A673 (cell line): Measurements from ENCODE around the gene SLC38A3.

Experiments
- EZH2 ChIP-seq: fragments of 200-600 bp; sonication (generic); IDR thresholded peaks from 2 replicates; pipeline ENCODE4 v1.6.1; 2017; ENCODE audit warnings: borderline replicate concordance, low read depth, mild to moderate bottlenecking, mixed read lengths, antibody characterized with exemption, low read length; ENCODE audit not compliant: poor library complexity, severe bottlenecking
- TF ChIP-seq, protein P1 (sequence below): fragments of 300-800, 200-600 bp; sonication (generic); conservative IDR thresholded peaks from 2 replicates; pipeline ENCODE4 v1.5.1; 2017; ENCODE audit warnings: low read depth, mild to moderate bottlenecking, antibody characterized with exemption, low read length, moderate library complexity, mixed read lengths

DNA sequence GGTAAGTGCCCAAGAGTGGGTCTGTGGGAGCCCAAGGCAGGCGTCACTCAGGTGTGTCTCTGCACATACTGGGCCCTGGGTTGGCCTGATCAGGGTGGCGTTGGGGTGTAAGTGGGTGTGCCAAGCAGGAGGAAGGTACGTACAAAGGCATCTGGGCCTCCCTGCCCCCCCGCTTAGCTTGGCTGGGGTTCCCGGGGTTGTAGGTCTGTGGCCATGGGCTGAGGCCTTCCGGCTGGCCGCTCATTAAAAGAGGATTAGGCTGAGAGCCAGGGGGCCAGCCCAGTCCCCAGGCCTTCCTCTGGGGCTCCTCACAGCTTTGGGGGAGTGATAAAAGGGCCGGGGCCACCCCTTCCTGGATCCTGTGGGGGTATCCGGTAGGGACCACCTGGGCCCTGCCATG is 36.7 kb upstream of the SLC38A3 start:
- TF ChIP-seq, protein P1, sequence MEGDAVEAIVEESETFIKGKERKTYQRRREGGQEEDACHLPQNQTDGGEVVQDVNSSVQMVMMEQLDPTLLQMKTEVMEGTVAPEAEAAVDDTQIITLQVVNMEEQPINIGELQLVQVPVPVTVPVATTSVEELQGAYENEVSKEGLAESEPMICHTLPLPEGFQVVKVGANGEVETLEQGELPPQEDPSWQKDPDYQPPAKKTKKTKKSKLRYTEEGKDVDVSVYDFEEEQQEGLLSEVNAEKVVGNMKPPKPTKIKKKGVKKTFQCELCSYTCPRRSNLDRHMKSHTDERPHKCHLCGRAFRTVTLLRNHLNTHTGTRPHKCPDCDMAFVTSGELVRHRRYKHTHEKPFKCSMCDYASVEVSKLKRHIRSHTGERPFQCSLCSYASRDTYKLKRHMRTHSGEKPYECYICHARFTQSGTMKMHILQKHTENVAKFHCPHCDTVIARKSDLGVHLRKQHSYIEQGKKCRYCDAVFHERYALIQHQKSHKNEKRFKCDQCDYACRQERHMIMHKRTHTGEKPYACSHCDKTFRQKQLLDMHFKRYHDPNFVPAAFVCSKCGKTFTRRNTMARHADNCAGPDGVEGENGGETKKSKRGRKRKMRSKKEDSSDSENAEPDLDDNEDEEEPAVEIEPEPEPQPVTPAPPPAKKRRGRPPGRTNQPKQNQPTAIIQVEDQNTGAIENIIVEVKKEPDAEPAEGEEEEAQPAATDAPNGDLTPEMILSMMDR, result no peak
- no peak for TF ChIP-seq EZH2
